Tibial nerve (tissue), 4 donors: ENCODE data around the gene KCMF1. TPM values are rescaled to one million over a fixed set of nuclear protein-coding genes. Genes with fewer than 3 reads are reported as not detected.

Source experiments
- DNase-seq, 2 donors: peaks; one replicate each; pipeline ENCODE4 v3.0.0-alpha.2; 2019; ENCODE audit warnings: low spot score in 2 of 2
- H3K27ac ChIP-seq, 4 donors: fragments of 200-600 bp; sonication (generic) in 3 of 4; one replicate each; pipeline ENCODE4 v1.5.1; 2017 to 2019; ENCODE audit warnings: mild to moderate bottlenecking in 1 of 4
- H3K27me3 ChIP-seq, 2 donors: fragments of 200-600 bp; sonication (generic) in 1 of 2; one replicate each; pipeline versions ENCODE4 v1.5.1 to v1.6.0; 2017 to 2019
- H3K36me3 ChIP-seq, 3 donors: fragments of 200-600 bp; sonication (generic); one replicate each; pipeline ENCODE4 v1.5.1; 2018 to 2019
- H3K4me1 ChIP-seq, 4 donors: fragments of 200-600 bp; sonication (generic) in 3 of 4; one replicate each; pipeline ENCODE4 v1.5.1; 2017 to 2019
- H3K4me3 ChIP-seq, 4 donors: fragments of 200-600 bp; sonication (generic) in 3 of 4; one replicate each; pipeline ENCODE4 v1.5.1; 2017 to 2019; ENCODE audit warnings: mild to moderate bottlenecking in 1 of 4, moderate library complexity in 1 of 4
- H3K9me3 ChIP-seq, 4 donors: fragments of 200-600 bp; sonication (generic) in 3 of 4; one replicate each; pipeline ENCODE4 v1.5.1; 2017 to 2019
- EP300 ChIP-seq, 2 donors: sonication (generic); formaldehyde crosslinking; IDR thresholded peaks; one replicate each; pipeline ENCODE4 v1.6.1; 2017; ENCODE audit warnings: antibody characterized with exemption in 2 of 2, mild to moderate bottlenecking in 1 of 2
- POLR2A ChIP-seq, 2 donors: fragments of 450-650 bp; IDR thresholded peaks; one replicate each; pipeline ENCODE4 v1.6.1; 2017; ENCODE audit warnings: antibody characterized with exemption in 2 of 2, mild to moderate bottlenecking in 2 of 2, moderate library complexity in 2 of 2
- WGBS, 2 donors: methylation state at CpG; one replicate each; pipeline ENCODE4 v1.1.5; 2018; 5-methylcytosine and 5-hydroxymethylcytosine counted together
- total RNA-seq, 4 donors: library from RNA; depleted of rRNA; stranded (reverse); fragments of >200 nt; gene quantifications; one replicate each; pipeline ENCODE4 v1.1.0, GENCODE V29; 2016
- TF ChIP-seq, protein P1 (sequence below), 5 experiments: fragments of 200-600 bp in 3 of 5; fragments of 450-650 bp in 2 of 5; sonication (generic) in 3 of 5; IDR thresholded peaks; one replicate each; pipeline ENCODE4 v1.5.1; 2016 to 2019; ENCODE audit warnings: antibody characterized with exemption in 5 of 5, mild to moderate bottlenecking in 3 of 5, moderate library complexity in 2 of 5

KCMF1 gene
- total RNA-seq, 4 donors from 2014 or later = 22.9 to 35.1 (median 29.7) TPM

DNA sequence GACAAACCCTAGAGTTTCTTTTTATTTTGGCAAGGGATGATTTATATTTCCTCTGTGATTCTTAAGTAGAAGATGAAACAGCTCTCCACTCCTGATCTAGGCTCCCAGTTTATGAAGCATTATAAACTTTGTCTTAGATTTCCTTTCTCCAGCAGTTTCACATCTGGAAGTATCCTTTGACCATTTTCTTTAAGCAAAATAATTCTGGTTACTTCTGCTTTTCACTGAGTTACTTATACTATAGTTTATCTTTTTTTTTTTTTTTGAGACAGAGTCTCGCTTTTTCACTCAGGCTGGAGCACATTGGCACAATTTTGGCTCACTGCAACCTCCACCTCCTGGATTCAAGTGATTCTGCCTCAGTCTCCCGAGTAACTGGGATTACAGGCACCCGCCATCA lies 45.5 kb downstream of the KCMF1 start:
- H3K4me1 ChIP-seq = peaks cover 0 to 86% (median 30%) of the 10 kb centered on the region in 4 donors
- peak overlapping the region in 3 of 4 donors; percentile 16 to 74 (median 67) for H3K27ac ChIP-seq
- DNase-seq = no peak

DNA sequence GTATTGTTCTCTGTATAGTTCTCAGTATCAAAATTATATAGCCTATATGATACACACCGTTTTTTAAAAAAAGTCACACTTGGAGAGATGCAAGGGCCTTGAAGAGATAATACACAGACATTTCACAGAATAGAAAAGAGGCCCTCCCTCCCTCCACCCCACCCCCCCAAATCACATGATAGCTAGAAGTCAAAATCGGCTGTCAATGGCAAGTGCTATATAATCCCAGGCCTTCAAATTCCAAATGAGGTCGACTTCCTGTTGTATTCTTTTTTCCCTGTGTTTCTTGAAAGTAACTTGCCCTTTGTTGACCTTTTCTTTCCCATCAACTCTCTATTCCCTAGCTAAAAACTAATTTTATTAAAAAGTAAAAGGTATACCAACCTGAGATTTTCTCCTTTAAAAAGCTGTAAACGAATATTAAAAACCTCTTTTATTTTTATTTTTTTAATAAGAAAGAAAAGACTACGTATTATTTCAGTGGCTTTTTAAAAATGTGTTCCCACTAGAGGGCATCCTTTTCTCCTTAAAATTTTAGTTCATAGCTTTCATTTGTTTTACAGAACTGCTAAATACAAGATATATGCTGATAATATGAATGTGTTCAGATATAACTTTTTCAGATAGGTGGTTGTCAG lies 46.6 kb downstream of the KCMF1 start:
- no peak overlapping the region for H3K4me3 ChIP-seq
- H3K27me3 ChIP-seq = no peaks in the 10 kb centered on the region
- peaks cover 0 to 76% (median 29%) of the 10 kb centered on the region in 4 donors for H3K4me1 ChIP-seq
- WGBS, 2 donors = 13 to 16% methylated on average over 5 of the region's 5 CpGs
- DNase-seq = no peak
- peak overlapping the region in 2 of 4 donors; percentile 1 to 41 for H3K27ac ChIP-seq
- TF ChIP-seq, protein P1, sequence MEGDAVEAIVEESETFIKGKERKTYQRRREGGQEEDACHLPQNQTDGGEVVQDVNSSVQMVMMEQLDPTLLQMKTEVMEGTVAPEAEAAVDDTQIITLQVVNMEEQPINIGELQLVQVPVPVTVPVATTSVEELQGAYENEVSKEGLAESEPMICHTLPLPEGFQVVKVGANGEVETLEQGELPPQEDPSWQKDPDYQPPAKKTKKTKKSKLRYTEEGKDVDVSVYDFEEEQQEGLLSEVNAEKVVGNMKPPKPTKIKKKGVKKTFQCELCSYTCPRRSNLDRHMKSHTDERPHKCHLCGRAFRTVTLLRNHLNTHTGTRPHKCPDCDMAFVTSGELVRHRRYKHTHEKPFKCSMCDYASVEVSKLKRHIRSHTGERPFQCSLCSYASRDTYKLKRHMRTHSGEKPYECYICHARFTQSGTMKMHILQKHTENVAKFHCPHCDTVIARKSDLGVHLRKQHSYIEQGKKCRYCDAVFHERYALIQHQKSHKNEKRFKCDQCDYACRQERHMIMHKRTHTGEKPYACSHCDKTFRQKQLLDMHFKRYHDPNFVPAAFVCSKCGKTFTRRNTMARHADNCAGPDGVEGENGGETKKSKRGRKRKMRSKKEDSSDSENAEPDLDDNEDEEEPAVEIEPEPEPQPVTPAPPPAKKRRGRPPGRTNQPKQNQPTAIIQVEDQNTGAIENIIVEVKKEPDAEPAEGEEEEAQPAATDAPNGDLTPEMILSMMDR (IDR thresholded peaks at IDR 0.05) = peak in 3 of 5 experiments; percentile 13 to 40 (median 15)
- TF ChIP-seq POLR2A (IDR thresholded peaks at IDR 0.05) = no peak
- H3K36me3 ChIP-seq = no peaks in the 10 kb centered on the region
- no peaks in the 10 kb centered on the region for H3K9me3 ChIP-seq

More for the DNA sequence above, 45.5 kb downstream of the KCMF1 start:
- H3K4me3 ChIP-seq = no peak overlapping the region
- no peaks in the 10 kb centered on the region for H3K36me3 ChIP-seq
- TF ChIP-seq EP300 (IDR thresholded peaks at IDR 0.05) = no peak
- TF ChIP-seq, protein P1 (IDR thresholded peaks at IDR 0.05) = no peak
- no peak for TF ChIP-seq POLR2A (IDR thresholded peaks at IDR 0.05)
- no peaks in the 10 kb centered on the region for H3K9me3 ChIP-seq
- no peaks in the 10 kb centered on the region for H3K27me3 ChIP-seq
- WGBS, 2 donors = 86 to 89% methylated on average over 3 of the region's 3 CpGs

DNA sequence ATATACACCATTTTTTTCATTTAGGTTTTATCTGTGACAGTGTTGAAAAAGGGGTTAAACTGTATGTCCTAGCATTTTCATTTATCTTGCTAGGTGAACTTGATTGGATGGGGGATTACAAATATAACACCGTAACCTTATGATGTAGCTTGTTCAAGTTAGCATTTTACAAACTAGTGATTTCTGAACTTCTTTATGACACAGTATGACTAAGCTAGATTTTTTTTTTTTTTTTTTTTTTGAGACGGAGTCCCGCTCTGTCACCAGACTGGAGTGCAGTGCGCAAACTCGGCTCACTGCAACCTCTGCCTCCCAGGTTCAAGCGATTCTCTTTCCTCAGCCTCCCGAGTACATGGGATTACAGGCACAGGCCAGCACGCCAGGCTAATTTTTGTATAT lies 47.1 kb downstream of the KCMF1 start:
- Histone ChIP-seq H3K27me3 (no peaks in the 10 kb centered on the region), H3K4me3 (no peak overlapping the region), H3K27ac (peak overlapping the region in 1 of 4 donors; percentile 1), H3K4me1 (peaks cover 0 to 71% (median 26%) of the 10 kb centered on the region in 4 donors), H3K9me3 (no peaks in the 10 kb centered on the region), H3K36me3 (no peaks in the 10 kb centered on the region)
- DNase-seq = no peak
- 89 to 93% methylated on average over 8 of the region's 8 CpGs for WGBS, 2 donors
- TF ChIP-seq EP300 (IDR thresholded peaks at IDR 0.05) = no peak

DNA sequence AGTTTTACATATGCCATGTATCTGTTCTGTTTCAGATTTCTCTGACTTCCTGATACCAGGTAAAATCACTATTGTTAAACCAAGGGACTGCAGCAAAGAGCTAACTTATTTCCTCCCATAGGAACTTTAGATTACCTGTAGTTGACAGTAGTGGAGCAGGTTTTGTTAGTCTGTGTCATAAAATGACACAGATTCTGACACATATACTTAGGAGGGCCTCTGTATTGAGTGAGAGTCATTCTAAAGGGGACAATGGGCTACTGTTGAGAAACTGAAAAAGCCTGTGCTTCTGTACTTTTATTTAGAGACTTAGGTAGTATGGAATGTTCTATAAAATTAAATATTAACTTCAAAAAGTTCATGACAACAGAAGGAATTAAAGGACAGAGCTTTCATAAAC lies 48.2 kb downstream of the KCMF1 start:
- peak overlapping the region in 2 of 4 donors; percentile 8 to 20 for H3K27ac ChIP-seq
- H3K4me1 ChIP-seq = peaks cover 0 to 60% (median 26%) of the 10 kb centered on the region in 4 donors
- H3K4me3 ChIP-seq = no peak overlapping the region
- H3K27me3 ChIP-seq = no peaks in the 10 kb centered on the region
- H3K36me3 ChIP-seq = no peaks in the 10 kb centered on the region
- no peak for DNase-seq
- no peaks in the 10 kb centered on the region for H3K9me3 ChIP-seq
- TF ChIP-seq, protein P1 (IDR thresholded peaks at IDR 0.05) = no peak
- TF ChIP-seq POLR2A (IDR thresholded peaks at IDR 0.05) (no peak), EP300 (IDR thresholded peaks at IDR 0.05) (no peak)

DNA sequence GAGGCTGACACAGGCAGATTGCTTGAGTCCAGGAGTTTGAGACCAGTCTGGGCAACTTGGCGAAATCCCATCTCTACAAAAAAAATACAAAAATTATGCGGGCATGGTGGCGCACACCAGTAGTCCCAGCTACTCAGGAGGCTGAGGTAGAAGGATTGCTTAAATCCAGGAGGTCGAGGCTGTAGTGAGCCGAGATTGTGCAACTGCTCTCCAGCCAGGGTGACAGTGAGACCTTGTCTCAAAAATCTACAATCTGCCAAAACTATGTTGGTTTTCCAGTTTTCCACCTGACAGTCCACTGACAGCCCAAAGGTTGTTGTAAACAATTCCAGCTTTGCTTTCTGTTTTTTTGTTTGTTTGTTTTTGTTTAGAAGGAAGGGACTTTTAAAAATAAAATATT lies 51.3 kb downstream of the KCMF1 start:
- Histone ChIP-seq H3K9me3 (no peaks in the 10 kb centered on the region), H3K27ac (no peak overlapping the region), H3K36me3 (no peaks in the 10 kb centered on the region), H3K27me3 (no peaks in the 10 kb centered on the region), H3K4me1 (peaks cover 0 to 31% (median 12%) of the 10 kb centered on the region in 4 donors), H3K4me3 (no peak overlapping the region)
- WGBS, 2 donors = 96 to 97% methylated on average over 5 of the region's 5 CpGs
- DNase-seq = no peak
- TF ChIP-seq, protein P1 (IDR thresholded peaks at IDR 0.05) = no peak
- no peak for TF ChIP-seq POLR2A (IDR thresholded peaks at IDR 0.05)
- no peak for TF ChIP-seq EP300 (IDR thresholded peaks at IDR 0.05)
